Aorta (tissue), 5 donors: Measurements from ENCODE around the gene VPS37C. TPM values are rescaled to one million over a fixed set of nuclear protein-coding genes. Genes with fewer than 3 reads are reported as not detected.

Source experiments
- ATAC-seq: fragments of 200-7000 bp; cut with Tn5 transposase; one replicate; pipeline ENCODE4 v1.9.1; 2022; ENCODE audit warnings: moderate library complexity; ENCODE audit not compliant: low FRiP score
- DNase-seq, 2 donors: peaks; one replicate each; pipeline ENCODE4 v3.0.0-alpha.2; 2020
- H3K27ac ChIP-seq, 2 donors: one replicate each; pipeline ENCODE4 v1.5.1; 2013; ENCODE audit warnings: low read length in 2 of 2, mild to moderate bottlenecking in 2 of 2, moderate library complexity in 2 of 2, control low read depth in 1 of 2, inconsistent platforms in 1 of 2, low read depth in 1 of 2
- H3K27me3 ChIP-seq, 2 donors: one replicate each; pipeline ENCODE4 v1.6.1; 2013; ENCODE audit warnings: control low read depth in 1 of 2, low read length in 1 of 2, mild to moderate bottlenecking in 1 of 2, moderate library complexity in 1 of 2; ENCODE audit not compliant: insufficient read depth in 2 of 2, control insufficient read depth in 1 of 2
- H3K36me3 ChIP-seq, 2 donors: one replicate each; pipeline ENCODE4 v1.6.1; 2013; ENCODE audit warnings: control low read depth in 1 of 2, low read length in 1 of 2, mild to moderate bottlenecking in 1 of 2; ENCODE audit not compliant: insufficient read depth in 2 of 2, control insufficient read depth in 1 of 2
- H3K4me1 ChIP-seq, 2 donors: one replicate each; pipeline ENCODE4 v1.6.1; 2013; ENCODE audit warnings: low read length in 2 of 2, control low read depth in 1 of 2, mild to moderate bottlenecking in 1 of 2, moderate library complexity in 1 of 2; ENCODE audit not compliant: insufficient read depth in 2 of 2, control insufficient read depth in 1 of 2
- H3K4me3 ChIP-seq, 2 donors: one replicate each; pipeline ENCODE4 v1.5.1; 2013; ENCODE audit warnings: low read length in 2 of 2, control low read depth in 1 of 2, mild to moderate bottlenecking in 1 of 2
- H3K9me3 ChIP-seq: one replicate; pipeline ENCODE4 v1.6.1; 2013; ENCODE audit warnings: mild to moderate bottlenecking, low read length; ENCODE audit not compliant: control insufficient read depth
- WGBS, 2 donors: extraction: QIAGEN DNeasy Blood & Tissue Kit; methylation state at CpG; one replicate each; pipeline ENCODE4 v1.1.7; 2013; 5-methylcytosine and 5-hydroxymethylcytosine counted together
- intact Hi-C, 2 donors: fragments of 100-400 bp; cut with DNase I; formaldehyde crosslinking; loops; one replicate each; pipeline versions ENCODE4 v1.14.2 to v1.15.0; 2022
- polyA plus RNA-seq, 2 donors: library from polyadenylated mRNA; stranded (reverse); fragments of 200-250 nt; gene quantifications; one replicate each; pipeline ENCODE4 v1.2.3, GENCODE V29; 2013
- total RNA-seq, 2 donors: library from RNA; stranded (reverse); fragmentation: NEBNext Ultra II Directional; extraction: Animal tissue kit (Norgen Biotek cat#: 25700); gene quantifications; one replicate each; pipeline ENCODE4 v1.2.1, GENCODE V29; 2021
- donor health status: healthy with polysubstance abuse.
- donor health status: Bipolar disorder and iron deficiency.
- donor health status: DM: no; HTN: no; CAD: no.
- donor health status: DM: no; HTN: no; CAD: no.
- donor health status: DM: yes; HTN: yes; CAD: no.

VPS37C gene
- total and polyA plus RNA-seq, 4 donors: 12.7 to 39.9 (median 21.9) TPM

DNA sequence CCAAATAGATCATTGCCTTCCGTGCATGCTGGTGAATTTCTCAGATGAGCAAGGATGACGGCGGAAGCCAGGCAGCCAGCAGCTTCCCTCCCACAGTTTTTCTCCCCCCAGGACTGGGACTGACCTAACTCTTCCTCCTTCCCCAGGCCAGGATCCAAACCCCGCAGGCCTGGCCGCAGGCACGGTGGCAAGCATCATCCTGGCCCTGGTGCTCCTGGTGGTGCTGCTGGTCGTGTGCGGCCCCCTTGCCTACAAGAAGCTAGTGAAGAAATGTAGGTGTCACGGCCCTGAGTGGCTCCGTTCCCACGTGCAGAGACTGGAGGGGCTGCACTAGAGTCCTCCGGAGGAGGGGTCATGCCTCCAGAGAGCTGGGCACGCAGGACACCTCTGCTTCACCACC is 38.5 kb downstream of the VPS37C start:
- Histone ChIP-seq H3K27me3 (no peaks in the 10 kb centered on the region), H3K9me3 (no peaks in the 10 kb centered on the region), H3K27ac (no peak overlapping the region), H3K4me1 (no peaks in the 10 kb centered on the region), H3K36me3 (no peaks in the 10 kb centered on the region), H3K4me3 (no peak overlapping the region)
- intact Hi-C loops: no loop called here
- DNase-seq: peak; percentile 25 to 49
- 87 to 90% methylated on average over 13 of the region's 13 CpGs for WGBS, 2 donors
- no peak for ATAC-seq

DNA sequence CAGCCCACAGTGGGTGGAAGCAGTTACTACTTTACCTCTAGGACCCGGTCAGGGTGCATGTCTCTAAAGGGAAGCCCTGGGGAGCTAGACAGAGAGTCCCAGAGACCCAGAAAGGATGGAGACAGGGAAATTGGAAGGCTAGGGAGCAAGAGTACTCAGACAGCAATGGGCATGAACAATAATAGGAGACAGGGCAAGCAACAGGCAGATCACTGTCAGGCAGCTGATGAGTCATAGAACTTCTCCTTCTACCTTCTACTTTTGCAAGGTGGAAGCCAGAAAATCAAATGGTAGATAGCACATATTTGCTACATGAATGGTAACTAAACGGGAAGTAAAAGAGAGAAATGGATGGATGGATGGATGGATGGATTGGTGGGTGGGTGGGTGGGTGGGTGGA is 39.3 kb downstream of the VPS37C start:
- intact Hi-C loops: no loop called here
- no peak for ATAC-seq
- no peak overlapping the region for H3K27ac ChIP-seq
- no peak for DNase-seq
- 91 to 94% methylated on average over 2 of the region's 2 CpGs for WGBS, 2 donors
- no peaks in the 10 kb centered on the region for H3K36me3 ChIP-seq
- no peaks in the 10 kb centered on the region for H3K9me3 ChIP-seq
- no peak overlapping the region for H3K4me3 ChIP-seq
- no peaks in the 10 kb centered on the region for H3K27me3 ChIP-seq
- H3K4me1 ChIP-seq: no peaks in the 10 kb centered on the region

DNA sequence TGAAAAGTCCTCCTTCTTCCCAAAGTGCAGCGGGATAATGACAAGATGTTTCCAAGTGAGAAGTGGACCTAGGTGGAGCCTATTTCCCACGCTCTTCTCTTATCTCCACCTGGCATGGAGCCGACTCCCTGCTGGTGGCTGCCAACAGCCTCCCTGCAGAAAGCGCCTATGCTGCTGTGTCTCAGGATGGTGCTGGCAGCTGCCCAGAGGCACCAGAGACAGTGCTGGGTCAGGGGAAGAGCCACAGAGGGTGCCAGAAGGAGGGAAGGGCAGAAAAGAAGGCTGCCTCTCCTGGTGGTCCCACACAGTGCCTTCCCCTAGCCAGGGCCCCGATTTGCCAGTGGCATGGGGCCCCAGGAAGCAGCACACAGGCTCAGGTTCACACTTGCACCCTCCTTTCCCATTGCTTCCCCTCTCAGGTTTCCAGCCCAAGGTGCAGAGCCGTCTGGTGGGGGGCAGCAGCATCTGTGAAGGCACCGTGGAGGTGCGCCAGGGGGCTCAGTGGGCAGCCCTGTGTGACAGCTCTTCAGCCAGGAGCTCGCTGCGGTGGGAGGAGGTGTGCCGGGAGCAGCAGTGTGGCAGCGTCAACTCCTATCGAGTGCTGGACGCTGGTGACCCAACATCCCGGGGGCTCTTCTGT is 39.9 kb downstream of the VPS37C start:
- WGBS, 2 donors: 67 to 68% methylated on average over 15 of the region's 15 CpGs
- Histone ChIP-seq H3K4me3 (no peak overlapping the region), H3K27ac (no peak overlapping the region), H3K36me3 (no peaks in the 10 kb centered on the region), H3K27me3 (no peaks in the 10 kb centered on the region), H3K4me1 (no peaks in the 10 kb centered on the region), H3K9me3 (no peaks in the 10 kb centered on the region)
- intact Hi-C loops: no loop called here
- DNase-seq: peak; percentile 44 to 61
- ATAC-seq: no peak

DNA sequence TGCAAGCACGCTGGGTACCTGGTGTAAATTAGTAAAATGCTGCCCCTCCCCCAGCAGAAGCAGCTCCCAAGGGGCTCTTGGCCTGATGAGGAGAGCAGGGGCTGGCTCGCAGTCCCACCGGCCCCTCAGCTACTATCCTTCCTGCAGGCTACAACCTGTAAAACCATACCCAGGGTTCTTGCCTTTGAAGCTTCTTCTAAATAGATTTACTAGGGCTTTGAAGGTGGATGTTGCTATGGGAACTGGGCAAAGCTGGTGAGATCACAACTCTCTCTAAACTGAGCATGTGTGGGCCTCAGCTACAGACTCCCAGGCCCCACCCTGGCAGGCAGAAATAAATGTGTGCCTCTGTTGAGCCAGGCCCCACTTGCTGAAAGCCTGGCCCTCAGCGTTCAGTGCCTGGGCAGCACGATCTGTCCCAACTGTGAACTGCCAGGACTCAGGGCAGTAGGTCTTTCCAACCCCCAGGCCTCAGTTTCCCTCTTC is 40.5 kb downstream of the VPS37C start:
- no peaks in the 10 kb centered on the region for H3K27me3 ChIP-seq
- no peaks in the 10 kb centered on the region for H3K9me3 ChIP-seq
- DNase-seq (peak; percentile 32 to 51), ATAC-seq (no peak)
- intact Hi-C loops: no loop called here
- no peaks in the 10 kb centered on the region for H3K36me3 ChIP-seq
- no peak overlapping the region for H3K27ac ChIP-seq
- H3K4me3 ChIP-seq: no peak overlapping the region
- WGBS, 2 donors: 44 to 52% methylated on average over 5 of the region's 5 CpGs
- H3K4me1 ChIP-seq: no peaks in the 10 kb centered on the region

DNA sequence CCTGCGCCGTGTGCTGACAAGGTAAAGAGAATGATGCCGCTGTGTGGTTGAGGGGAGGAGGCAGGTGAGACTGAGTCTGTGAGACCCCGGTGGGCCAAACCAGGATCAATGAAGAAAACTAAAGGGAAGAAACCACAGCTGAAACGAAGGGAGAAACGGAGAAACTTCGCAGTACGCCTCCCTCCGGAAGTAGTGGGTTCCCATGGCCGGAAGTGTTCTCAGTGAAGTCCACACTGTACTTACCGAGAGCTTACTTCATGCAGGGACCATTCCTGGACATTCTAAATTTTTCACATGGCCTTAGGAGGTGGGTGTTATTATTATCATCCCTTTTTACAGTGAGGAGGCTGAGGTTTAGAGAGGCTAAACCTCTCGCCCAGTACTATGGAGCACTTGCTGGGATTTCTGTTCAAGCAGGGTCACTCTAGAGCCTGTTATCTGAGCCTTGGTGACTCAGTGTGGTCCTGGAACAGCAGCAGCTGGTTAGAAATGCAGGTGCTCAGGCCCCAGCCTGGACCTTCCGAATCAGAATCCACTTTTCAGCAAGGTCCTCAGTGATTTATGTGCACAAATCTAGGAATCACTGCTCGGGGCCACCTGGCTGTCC is 41.0 kb downstream of the VPS37C start:
- Histone ChIP-seq H3K27me3 (no peaks in the 10 kb centered on the region), H3K4me1 (no peaks in the 10 kb centered on the region), H3K36me3 (no peaks in the 10 kb centered on the region), H3K27ac (no peak overlapping the region), H3K9me3 (no peaks in the 10 kb centered on the region), H3K4me3 (no peak overlapping the region)
- 91 to 93% methylated on average over 14 of the region's 14 CpGs for WGBS, 2 donors
- intact Hi-C loops: no loop called here
- ATAC-seq (no peak), DNase-seq (peak; percentile 20 to 50)

DNA sequence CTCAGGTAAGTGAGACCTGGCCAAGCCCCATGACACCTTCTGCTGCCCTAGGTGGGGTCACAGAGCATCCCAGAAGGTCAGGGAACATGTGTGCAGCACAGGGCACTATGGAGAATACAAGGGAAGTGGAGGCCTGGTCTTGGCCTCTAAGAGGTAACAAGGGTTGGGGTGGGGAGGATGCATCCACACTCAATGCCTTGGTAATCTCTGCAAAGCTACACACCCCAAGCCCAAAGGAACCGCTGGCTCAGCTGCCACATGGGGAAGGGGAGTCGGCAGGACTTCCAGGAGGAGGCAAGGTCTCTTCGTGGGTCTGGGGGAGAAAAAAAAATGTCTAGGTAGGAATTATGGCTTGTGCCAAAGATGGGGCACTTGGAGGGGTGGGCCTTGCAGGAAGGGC is 41.7 kb downstream of the VPS37C start:
- 81 to 84% methylated on average over 3 of the region's 3 CpGs for WGBS, 2 donors
- intact Hi-C loops: no loop called here

DNA sequence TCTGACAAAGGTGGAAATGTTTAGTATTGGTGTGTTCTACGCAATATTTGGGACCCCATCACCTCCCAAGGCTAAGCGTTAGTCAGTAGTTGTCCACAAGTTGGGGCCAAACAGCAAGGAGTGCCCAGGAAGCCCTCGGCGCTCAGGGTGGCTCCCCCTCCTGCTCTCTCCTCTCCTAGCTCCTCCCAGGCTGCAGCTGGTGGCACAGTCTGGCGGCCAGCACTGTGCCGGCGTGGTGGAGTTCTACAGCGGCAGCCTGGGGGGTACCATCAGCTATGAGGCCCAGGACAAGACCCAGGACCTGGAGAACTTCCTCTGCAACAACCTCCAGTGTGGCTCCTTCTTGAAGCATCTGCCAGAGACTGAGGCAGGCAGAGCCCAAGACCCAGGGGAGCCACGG is 42.2 kb downstream of the VPS37C start:
- ATAC-seq (no peak), DNase-seq (peak; percentile 21 to 34)
- Histone ChIP-seq H3K4me1 (no peaks in the 10 kb centered on the region), H3K27ac (no peak overlapping the region), H3K27me3 (no peaks in the 10 kb centered on the region), H3K9me3 (no peaks in the 10 kb centered on the region), H3K36me3 (no peaks in the 10 kb centered on the region), H3K4me3 (no peak overlapping the region)
- intact Hi-C loops: no loop called here
- WGBS, 2 donors: 81 to 83% methylated on average over 9 of the region's 9 CpGs

More for the DNA sequence above, 41.7 kb downstream of the VPS37C start:
- ATAC-seq: no peak
- Histone ChIP-seq H3K36me3 (no peaks in the 10 kb centered on the region), H3K27ac (no peak overlapping the region), H3K4me1 (no peaks in the 10 kb centered on the region), H3K27me3 (no peaks in the 10 kb centered on the region), H3K9me3 (no peaks in the 10 kb centered on the region), H3K4me3 (no peak overlapping the region)
- DNase-seq: peak in 1 of 2 donors; percentile 24

DNA sequence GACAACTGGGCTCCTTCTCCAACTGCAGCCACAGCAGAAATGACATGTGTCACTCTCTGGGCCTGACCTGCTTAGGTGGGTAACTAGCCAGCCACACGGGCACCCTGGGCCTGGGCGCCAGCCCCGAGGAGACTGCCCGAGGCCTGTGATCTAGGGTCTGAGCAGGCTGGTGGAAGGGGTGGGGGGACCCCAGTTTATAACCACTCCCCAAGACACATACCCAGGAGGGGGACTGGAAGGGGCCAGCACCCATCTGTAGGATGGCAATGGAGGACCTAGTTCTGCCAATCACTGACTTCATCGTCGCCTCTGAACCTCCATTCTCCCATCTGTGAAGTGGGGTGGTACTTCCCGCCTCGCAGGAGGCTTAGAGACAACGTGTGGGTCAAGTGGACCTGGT is 42.8 kb downstream of the VPS37C start:
- peak; percentile 26 to 36 for DNase-seq
- Histone ChIP-seq H3K4me1 (no peaks in the 10 kb centered on the region), H3K27ac (no peak overlapping the region), H3K4me3 (no peak overlapping the region), H3K9me3 (no peaks in the 10 kb centered on the region), H3K27me3 (no peaks in the 10 kb centered on the region), H3K36me3 (no peaks in the 10 kb centered on the region)
- WGBS, 2 donors: 88 to 90% methylated on average over 9 of the region's 9 CpGs
- no peak for ATAC-seq
- intact Hi-C loops: no loop called here

DNA sequence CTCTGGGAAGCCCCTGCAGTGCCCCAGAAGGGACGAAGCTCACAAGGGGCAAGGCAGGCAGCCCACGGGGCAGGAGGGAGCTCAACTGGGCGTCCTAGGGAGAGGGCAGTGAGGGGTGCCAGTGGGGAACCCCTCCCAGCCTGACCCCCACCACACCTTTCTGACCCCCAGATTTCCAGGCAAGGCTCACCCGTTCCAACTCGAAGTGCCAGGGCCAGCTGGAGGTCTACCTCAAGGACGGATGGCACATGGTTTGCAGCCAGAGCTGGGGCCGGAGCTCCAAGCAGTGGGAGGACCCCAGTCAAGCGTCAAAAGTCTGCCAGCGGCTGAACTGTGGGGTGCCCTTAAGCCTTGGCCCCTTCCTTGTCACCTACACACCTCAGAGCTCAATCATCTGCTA is 43.2 kb downstream of the VPS37C start:
- H3K4me3 ChIP-seq: no peak overlapping the region
- H3K27me3 ChIP-seq: no peaks in the 10 kb centered on the region
- ATAC-seq (no peak), DNase-seq (peak; percentile 33 to 60)
- no peaks in the 10 kb centered on the region for H3K4me1 ChIP-seq
- no peak overlapping the region for H3K27ac ChIP-seq
- 81 to 86% methylated on average over 9 of the region's 9 CpGs for WGBS, 2 donors
- intact Hi-C loops: no loop called here
- H3K36me3 ChIP-seq: no peaks in the 10 kb centered on the region
- H3K9me3 ChIP-seq: no peaks in the 10 kb centered on the region
